Stimulated activated CD8-positive, alpha-beta memory T cell treated with anti-CD3 and anti-CD28 coated beads, Interleukin-2, amount 100 ng/mL, for 1 hour (primary cell): ENCODE data around the gene PTPRG.
"Not testable (repeated sequence)": the region's sequence is repeated elsewhere in the genome, so short reads cannot be mapped to it uniquely, and the experiment has no call there.

ENCODE experiments used
- DNase-seq, 2 donors: peaks; one replicate each; pipeline ENCODE4 v3.0.0-alpha.2; 2020; ENCODE audit warnings: low read depth in 2 of 2

PTPRG gene

DNA sequence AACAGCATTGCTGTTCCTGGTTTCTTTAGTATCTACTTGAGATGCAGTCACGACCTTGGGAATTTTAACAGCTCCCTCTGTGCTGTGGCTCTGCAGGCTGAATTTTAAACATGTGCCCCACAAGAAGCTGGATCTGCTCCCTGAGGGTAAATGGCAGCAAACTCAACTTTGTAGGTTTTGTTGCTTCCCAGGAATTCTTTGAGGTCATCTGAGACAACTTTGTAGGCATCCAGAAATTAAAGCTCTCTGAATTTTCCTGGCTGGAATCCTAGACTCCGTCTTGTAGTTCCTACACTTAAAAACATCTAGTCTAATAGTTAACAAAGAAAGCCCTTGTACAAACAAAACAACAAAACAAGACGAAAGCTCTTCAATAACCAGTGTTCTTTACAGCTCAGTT lies 445.7 kb downstream of the PTPRG start:
- DNase-seq = no peak

DNA sequence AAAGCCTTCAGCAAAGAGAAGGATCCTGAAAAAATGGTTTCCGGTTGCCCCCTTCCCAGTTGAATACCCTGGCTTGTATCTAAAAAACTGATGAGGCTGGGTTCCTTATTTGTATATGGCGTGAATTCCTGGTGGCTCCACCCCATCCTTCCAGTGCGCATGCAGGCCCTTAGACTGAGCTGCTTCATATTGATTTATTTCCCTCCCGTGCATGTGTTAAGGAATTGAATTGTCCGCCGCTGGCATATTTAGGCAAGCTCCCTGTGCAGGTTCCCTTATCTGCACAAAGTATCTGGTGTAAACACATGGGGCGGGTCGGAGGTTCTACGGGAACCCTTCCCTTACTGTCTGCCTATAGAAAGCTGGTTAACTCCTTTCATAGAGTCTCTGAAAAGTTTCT lies 449.6 kb downstream of the PTPRG start:
- DNase-seq = no peak

DNA sequence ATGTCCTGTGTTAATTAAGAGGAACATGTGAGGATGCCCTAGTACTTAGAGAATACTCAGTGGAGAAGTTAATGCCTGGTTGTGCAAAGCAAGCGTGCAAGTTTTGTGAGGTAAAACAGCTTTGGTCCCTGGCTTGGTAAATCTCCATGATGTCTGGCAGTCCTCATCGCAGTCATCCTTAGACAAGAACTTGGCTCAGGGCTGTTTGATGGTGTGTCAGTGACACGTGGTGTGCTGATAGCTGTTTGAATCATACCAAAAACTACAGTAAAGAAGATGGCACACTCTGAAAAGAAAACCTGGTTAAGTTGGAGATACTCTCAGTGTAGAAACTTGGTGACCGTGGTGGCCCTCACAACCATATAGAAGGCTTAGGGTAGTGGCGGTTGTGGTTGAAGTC lies 450.3 kb downstream of the PTPRG start:
- no peak for DNase-seq

DNA sequence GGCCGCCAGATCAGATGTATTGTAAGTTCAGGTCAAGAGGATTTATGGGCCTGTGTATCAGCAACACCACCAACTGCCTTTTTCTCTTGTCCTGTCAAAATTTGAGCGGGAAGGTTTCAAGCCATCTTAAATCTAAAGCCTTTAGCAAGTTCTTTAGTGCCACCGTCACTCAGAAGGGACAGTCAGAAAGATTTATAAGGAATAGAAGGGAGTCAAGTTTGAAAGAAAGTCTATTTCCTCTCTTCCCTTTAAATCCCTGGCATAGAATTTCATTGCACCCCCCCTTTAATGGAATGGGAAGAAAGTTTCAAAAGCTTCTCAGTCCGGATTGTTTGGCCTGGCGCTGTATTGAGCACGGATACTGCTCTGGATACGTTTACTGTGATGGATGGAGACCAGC lies 452.6 kb downstream of the PTPRG start:
- DNase-seq = no peak

DNA sequence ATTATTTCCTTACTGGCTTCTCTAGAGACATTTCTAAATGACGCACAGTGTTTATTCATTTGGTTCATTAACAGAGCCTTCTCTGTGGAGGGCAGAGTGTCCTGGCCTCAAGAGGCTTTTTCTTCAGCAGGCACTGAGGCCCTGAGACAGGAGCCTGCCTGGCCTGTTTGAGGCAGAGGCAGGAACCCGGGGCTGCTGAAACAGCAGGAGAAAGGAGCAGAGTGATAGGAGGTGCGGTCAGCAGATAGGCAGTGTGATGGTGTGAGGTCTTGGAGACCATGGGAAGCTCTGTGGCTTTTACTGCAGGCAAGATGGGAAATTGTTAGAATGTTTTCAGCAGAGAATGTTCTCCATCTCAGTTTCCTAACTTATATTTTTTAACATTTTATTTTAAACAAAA lies 453.7 kb downstream of the PTPRG start:
- DNase-seq = no peak

DNA sequence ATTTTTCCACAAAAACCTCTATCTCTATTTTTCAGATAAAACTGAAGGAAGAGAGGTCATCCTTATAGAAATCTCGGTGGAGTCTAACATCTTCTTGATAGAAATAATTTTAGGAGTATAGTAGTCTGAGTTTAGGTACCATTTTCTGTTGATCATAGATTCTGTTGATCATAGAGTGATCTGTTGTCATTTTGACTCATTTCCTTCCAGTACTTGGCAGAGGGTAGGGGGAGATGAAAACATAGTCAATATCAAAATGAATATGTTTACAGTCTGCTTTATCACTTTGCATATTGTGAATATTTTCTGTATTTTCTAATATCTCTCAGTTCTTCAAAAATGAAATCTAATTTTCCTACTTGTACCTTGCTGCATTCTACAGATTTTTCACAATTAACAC lies 458.5 kb downstream of the PTPRG start:
- no peak for DNase-seq

DNA sequence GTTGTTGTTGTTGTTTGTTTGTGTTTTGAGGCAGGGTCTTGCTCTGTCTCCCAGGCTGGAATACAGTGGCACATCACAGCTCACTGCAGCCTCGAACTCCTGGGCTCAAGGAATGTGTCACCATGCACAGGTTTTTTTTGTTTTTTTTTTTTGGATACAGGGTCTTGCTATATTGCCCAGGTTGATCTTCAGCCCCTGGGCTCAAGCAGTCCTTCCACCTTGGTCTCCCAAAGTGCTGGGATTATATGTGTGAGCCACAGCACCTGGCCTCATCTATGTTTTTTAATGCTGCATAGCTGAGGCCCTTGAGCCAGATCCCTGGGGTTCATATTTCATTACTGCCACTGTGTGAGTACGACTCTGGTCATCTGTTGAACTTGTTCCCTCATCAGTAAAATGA lies 459.3 kb downstream of the PTPRG start:
- no peak for DNase-seq

DNA sequence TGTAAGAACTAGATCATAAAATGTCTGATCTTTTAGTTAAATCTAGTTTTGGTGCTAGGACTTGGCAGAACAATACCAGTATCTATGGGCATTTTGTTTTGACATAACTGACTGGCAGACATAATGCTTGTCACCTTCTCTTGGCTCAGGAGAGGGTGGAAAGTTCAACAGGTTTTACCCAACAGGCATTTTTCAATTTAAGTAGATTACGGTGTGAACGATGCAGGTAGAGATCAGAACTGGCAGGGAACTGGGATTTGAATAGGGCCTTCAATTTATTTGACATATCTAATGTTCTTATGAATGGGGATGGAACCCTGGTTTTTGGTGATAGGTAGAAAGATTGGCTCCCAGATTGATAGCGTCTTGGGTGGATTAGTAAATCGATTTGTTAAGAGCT lies 460.9 kb downstream of the PTPRG start:
- DNase-seq = no peak

DNA sequence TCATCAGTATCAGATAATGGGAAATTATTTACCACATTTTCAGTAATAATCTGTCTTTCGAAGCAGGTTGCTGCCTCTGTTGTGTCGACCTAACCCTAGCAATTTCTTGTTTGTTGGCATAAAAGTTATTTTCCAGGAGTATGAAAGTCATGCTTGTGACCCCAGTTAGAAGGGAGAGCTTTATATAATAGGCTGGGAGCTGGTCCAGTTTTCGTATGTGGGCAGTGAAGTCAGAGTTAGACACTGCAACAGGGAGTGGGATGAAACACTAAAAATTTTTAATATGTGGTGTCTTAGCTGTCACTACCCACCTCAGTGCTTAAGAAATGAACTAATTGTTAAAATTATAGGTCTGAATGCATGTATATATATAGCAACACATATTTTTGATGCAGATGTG lies 463.5 kb downstream of the PTPRG start:
- DNase-seq = no peak

DNA sequence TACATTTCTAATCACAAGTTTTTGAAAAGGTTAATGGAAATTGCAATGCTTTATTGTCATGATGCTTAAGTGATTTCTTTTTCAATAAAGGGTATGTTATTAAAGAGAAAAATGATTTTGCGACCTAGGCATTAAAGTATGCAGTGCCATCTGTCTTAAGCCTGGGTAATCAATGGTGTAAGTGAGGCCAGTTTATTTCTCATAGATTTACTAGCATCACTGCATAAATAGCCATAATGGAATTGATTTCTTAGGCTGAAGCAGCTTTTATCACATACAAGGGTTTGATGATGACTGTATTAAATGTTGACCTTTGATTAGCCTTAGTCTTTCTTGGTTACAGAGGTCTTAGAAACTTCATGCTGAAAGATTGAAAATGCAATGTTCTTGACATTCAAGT lies 464.5 kb downstream of the PTPRG start:
- no peak for DNase-seq

DNA sequence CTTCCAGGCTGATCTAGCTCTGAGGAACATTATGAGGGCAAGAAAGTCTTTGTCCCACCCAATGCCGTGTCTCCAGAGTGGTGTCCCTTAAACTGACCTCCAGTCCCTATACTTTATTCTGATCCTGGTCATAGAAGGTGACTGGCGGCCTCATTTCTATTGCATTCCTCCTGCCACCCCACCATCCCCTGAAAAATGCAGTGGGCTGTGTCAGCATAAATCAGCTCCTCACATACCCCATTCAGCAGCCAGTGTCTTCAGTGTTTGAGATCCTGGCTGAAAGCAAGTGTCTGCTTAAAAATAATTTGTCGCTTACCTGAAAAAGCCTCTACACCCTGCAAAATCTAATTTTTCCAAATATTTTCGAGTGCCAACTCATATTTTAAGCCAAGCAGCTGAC lies 465.9 kb downstream of the PTPRG start:
- DNase-seq = no peak

DNA sequence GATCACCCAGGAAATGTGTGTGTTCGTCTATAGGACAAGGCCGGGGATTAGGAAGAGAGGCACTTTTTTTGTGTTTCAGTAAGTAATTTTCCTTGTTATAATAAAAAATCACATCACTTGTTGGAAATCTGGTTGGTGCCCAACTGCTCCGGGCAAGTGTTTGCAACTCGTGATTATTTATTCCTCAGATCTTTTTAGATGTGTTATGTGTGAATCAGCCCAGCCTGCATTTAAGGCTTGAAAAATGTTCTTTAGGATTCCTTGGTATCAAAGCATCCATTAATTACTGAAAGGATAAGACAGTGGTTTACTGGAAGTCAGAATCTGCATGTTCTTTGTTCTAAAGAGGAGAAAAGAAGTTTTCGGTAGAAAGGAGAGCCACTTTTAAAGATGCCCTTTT lies 466.4 kb downstream of the PTPRG start:
- no peak for DNase-seq

DNA sequence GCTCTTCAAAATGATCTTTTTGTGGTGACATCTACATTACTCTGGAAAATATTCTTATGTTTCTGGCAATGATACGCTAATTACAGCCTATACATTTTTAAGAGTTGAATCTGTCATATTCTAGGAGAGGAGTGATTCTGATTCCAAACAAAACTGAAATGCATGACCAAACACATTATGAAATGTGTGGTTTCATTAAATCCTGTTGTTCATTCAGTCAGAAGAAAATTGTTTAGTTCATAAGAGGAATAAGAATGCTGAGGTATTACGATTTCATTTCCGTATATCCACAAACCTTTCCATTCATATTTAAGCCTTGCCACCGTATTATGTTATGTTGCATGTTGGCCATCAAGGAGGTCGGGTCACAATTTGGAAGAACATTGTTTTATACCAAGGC lies 466.9 kb downstream of the PTPRG start:
- no peak for DNase-seq

DNA sequence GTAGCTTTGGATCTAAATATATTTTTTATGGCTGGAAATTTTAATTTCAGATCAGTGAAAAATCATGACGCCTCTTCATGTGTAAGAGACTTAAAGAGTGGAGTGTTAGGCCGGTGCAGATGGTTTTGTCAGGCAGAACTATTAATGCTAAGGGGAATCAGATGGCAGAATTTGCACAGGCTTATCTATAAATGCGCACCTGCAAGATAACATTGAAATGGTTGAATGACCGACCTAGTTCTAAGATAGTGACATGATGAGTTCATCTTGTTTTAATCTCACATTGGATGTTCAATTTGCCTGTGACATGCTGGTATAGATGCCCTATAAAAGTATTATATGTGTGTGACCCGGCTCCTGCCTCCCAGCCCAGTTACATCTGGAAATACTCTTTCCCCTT lies 471.4 kb downstream of the PTPRG start:
- no peak for DNase-seq

DNA sequence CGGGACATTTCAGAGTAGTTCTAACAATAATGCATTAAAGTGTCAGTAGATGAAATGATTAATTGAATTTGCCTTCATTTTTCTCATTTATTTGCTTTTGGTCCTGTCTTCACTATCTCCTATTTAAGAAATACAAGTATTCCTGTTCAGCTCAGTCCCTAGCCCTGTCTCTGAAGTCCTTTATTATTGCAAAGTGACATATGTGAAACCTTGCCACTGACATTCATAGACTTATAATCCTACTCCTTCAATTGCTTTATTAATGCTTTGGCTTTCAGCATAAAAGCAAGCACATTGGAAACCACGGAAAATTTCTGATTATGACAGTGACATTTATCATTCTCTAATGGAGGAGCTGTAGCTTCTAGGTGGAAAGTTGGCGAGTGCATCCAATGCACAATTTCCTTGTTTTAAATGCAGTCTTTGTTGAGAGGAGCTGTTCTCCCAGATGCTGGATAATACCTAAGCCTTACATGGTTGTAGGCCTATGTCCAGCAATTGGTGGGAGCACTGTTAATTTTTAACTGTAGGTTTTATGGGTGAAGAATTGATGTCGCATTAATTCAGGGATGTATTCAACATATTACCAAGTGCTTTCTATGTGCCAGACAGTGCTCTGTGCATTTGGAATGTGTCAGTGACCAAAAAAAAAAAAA lies 474.2 kb downstream of the PTPRG start:
- DNase-seq = no peak

DNA sequence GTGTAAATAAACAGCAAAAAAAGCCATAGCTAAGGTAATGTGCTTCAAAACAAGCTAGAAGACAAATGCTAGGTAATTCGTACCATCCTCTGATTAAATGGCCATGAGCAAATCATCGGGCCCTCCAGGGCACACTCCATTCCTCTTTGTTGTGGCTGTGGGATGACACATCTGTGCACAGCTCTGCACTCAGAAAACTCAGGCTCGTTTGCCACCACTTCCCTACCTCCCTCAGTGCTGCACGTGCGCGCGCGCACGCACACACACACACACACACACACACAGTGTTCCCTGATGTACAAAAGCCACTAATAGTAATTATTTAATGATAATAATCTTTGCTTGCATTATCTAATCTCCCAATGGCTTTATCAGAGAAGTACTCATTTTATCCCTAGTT lies 475.4 kb downstream of the PTPRG start:
- no peak for DNase-seq

DNA sequence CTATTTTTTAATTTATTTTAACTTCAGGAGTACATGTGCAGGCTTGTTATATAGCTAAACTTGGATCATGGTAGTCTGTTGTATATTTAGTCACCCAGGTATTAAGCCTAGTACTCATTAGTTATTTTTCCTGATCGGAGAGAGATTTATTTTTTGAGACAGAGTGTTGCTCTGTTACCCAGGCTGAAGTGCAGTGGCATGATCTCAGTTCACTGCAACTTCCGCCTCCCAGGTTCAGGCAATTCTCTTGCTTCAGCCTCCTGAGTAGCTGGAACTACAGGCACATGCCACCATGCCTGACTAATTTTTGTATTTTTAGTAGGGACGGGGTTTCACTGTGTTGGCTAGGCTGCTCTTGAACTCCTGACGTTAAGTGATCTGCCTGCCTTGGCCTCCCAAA lies 477.4 kb downstream of the PTPRG start:
- not testable (repeated sequence) for DNase-seq

DNA sequence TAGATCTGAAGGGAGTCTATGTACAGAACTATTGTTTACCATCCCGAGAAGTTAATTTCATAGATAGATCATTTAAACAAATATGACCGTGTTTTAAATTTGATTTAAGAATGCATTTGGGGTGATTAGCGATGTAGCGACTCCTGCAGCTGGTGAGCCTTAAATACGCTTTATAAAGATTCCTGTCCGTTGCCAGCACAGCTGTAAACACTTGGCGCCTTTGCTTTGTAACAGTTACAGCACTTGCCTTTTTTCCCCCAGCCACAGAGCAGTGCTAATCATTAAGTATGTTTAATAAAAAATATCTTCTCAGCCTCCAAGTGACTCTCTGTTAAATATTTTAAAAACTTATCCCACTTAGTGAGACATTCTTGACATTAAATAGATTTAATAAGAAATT lies 478.2 kb downstream of the PTPRG start:
- DNase-seq = no peak

DNA sequence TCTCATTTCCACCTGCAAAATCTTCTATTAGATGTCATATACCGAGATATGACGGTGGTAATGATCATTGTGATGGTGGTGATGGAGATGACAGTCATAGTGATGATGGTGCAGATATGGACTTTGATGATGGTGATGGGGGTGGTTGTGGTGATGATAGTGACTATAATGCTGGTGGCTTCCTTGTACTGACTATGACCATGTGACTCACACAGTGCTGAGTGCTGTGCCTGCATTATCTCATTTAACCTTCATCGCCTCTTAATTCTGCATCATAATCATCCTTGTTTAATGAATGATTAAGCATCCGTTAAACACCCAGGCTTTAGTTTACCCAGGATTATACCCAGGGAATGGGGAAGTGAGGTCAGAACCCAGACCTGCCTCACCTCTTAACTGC lies 480.3 kb downstream of the PTPRG start:
- no peak for DNase-seq

DNA sequence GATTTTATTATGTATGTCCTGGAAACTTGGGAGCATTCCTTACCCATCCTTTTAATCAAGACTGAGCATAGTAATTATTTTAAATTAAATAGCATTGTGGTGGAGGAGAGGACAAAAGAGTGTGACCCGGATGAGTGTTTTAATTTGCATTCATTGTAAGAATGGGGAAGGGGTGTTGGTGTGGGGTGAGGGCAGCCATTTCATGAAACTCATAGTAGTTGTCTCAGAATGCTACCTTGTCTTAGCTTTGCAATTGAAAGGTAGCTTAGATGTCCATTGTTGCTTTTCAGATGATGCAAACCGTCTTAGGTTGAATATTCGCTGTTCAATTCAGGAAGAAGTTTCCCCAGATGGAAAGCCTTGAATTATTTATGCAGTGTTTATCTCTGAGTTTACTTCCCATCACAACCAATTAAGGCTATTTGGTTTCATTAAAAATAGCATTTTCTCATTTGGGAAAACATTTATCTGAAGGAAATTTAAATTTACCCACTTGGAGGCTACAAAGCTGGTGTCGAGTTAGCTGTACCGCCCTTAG lies 483.6 kb downstream of the PTPRG start:
- DNase-seq = no peak

DNA sequence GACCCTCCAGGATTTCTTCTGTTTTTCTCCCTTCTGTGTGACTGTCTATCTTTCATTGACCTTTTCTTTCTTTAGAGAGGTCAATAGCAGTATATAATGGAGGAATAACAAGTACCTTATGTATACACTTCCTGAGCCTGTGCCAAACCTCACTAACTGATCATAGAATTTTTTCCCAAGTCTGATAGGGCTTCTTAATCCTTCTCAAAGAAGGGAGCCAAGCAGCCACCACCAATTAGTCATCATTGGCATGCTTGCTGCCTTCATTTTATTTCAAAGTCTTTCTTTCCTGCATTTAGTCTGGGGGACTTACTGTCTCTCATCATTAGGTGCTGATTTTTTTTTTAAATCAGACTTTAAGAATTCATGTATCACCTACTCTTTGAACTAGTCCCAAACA lies 485.0 kb downstream of the PTPRG start:
- no peak for DNase-seq

DNA sequence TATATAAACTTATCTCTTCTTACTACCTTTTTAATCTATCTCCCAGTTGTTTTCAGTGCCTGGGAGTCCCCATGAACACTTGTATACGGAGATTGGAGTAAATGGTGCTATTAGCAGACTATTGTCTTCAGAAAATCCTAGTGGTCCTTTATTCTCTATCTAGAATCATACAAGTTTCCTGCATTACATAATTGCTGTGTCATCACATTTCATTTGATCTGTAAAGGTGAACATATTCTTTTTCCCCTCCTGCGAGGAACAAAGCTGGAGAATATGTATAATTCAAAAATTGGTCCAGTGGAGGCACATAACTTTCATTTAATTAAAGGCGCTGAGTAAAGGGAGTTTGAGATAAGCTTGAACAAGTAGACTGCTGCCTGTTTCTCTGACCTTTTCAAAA lies 487.2 kb downstream of the PTPRG start:
- DNase-seq = no peak

DNA sequence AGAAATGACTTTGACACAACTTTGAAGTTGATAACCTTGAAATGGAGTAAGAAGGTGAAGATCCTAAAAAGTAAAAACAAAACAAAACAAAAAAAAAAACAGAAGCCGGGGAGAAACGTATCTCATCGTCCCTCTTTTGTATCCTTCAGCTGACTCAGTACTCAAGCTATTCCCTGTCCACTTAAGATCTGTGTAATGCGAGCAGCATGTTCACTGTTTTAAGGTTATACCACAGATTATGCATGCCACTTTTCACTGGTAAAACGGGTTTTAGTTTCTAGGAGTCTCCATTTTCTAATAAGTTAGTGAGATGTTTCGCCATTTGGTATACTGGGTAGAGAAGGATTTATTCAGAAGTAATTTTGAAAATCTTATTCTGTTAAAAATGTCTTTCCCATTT lies 487.7 kb downstream of the PTPRG start:
- no peak for DNase-seq

DNA sequence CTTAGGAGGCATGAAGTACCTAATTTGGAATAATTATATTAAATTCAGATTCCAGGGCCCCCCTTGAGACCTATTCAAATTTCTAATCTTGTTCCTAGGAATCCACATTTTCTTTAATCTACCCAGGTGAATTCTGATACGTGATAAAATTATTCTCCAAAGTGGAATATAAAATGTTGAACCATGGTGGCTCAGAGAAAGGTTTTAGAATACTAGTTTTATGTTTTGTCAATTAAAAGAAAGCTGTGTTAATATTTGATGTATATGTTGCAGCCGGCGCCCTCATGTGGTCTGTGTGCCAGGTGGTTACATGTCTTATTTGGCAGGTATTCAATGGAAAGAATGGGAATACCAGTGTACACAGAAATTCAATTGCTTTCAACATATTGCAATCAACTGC lies 490.1 kb downstream of the PTPRG start:
- no peak for DNase-seq
